NCI-H460 (cell line): ENCODE data around the gene TMCC3. TPM values are rescaled to one million over a fixed set of nuclear protein-coding genes. Genes with fewer than 3 reads are reported as not detected.

ENCODE experiments used
- DNase-seq: peaks from one replicate; pipeline ENCODE4 v3.0.0-alpha.2; 2016; ENCODE audit warnings: low read depth; ENCODE audit errors: extremely low read depth
- total RNA-seq: library from RNA; depleted of rRNA; stranded (reverse); fragments of >200 nt; shearing (Covaris generic); gene quantifications from 2 replicates; pipeline ENCODE4 v1.2.3, GENCODE V29; 2014

The TMCC3 gene
- total RNA-seq, 1 experiment from 2014 or later: not detected

GRCh38 chr12:94674051-94674451, 23.7 kb upstream of the TMCC3 start:
- DNase-seq: no peak

GRCh38 chr12:94673496-94673895, 23.1 kb upstream of the TMCC3 start:
- no peak for DNase-seq

GRCh38 chr12:94671917-94672316, 21.6 kb upstream of the TMCC3 start:
- no peak for DNase-seq

DNA sequence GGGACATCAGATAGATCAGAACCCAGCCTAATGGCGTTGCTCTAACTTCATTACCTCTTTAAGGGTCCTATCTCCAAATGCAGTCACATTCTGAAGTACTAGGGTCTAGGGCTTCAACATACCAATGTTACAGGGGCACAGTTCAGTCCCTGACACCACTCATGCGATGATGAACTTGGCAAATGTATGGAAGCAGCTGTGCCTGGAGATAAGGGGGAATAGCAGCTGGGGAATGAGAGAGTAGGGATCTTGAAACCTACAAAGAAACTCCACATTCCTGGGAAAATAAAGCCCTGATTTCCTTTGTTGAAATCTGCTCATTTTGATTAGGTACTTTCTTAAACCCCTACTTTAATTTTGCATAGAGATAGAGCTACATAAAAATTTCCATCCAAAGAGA, 20.5 kb upstream of the TMCC3 start:
- DNase-seq: no peak

GRCh38 chr12:94670075-94670474, 19.7 kb upstream of the TMCC3 start:
- no peak for DNase-seq

DNA sequence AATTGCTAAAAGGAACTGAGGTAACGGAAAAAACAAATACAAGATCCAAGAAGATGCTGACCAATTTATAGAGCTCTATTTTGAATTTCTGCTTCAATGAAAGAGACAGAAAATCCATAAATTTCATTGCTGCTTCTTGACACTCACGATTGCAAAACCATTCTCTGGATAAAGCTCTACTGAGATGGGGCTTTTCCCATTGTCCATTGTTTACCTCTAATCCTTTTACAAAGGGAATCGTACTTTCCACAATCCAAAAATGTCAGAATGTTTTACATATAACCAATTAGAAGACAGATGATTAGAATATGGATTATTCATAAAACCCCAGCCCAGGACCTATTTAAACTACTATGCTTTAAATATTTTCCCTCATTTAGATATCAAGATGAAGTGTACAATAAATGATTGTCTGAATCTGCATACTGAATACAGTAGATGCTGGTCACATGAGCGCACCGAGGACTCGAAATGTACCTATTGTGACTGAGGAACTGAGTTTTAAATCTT, 16.7 kb upstream of the TMCC3 start:
- DNase-seq: no peak

- DNase-seq: no peak
Observed at GRCh38 chr12:94666158-94666557, 15.8 kb upstream of the TMCC3 start.

GRCh38 chr12:94663702-94664101, 13.3 kb upstream of the TMCC3 start:
- no peak for DNase-seq

- DNase-seq: no peak
Observed at GRCh38 chr12:94663071-94663470, 12.7 kb upstream of the TMCC3 start.

DNA sequence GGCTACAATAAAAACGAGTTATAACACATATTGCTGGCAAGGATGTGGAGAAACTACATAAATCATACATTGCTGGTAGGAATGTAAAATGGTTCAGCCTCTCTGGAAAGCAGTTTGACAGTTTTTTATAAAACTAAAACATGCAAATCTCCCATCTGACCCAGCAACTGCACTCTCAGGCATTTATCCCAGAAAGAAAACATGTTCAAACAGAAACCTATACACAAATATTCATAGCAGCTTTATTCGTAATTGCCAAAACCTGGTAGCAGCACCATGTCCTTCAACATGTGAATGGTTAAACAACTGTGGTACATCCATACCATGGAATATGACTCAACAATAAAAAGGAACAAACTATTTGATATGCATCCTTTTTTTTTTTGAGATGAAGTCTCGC, 10.1 kb upstream of the TMCC3 start:
- no peak for DNase-seq

- DNase-seq: no peak
Observed at GRCh38 chr12:94659346-94659930, 9.1 kb upstream of the TMCC3 start.

GRCh38 chr12:94658931-94659330, 8.6 kb upstream of the TMCC3 start:
- no peak for DNase-seq

DNA sequence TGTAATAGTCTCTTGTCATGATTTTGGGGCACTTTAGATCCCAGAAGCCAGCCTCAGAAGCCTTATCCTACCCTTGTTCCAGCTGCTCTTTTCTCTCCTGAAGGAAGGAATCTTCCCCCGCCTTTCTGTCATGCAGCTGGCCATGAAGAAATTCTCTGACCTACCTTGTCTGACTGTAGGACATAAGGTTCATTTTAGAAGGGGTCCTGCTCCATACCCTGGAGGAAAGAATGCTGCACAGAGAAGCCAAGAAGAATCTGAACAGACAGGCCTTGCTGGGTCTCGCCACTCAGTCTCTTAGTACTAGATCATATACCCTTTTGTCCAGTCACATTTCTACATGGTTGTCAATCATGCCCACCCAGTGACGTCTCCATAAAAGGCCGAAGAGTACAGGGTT, 6.2 kb upstream of the TMCC3 start:
- DNase-seq: no peak

- DNase-seq: no peak
Observed at GRCh38 chr12:94649349-94650142, 811 bp downstream of the TMCC3 start.

DNA sequence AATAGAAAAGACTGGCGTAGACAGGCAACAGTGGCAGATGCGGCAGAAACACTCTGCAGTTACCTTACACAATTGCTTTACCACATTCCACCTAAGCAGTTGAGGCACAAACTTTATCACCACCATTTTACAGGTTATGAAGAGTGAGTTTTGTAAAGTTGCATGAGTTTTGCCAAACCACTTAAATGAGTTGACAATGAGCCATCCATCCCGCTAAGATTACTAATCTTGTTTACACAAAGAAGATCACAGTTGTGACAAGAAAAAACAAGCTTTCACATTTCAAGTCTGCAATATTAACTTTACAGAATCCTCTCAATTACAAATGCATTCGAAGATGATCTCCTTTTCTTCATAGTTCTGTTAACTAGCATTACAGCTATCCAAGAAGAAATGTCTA, 1.8 kb downstream of the TMCC3 start:
- no peak for DNase-seq

DNA sequence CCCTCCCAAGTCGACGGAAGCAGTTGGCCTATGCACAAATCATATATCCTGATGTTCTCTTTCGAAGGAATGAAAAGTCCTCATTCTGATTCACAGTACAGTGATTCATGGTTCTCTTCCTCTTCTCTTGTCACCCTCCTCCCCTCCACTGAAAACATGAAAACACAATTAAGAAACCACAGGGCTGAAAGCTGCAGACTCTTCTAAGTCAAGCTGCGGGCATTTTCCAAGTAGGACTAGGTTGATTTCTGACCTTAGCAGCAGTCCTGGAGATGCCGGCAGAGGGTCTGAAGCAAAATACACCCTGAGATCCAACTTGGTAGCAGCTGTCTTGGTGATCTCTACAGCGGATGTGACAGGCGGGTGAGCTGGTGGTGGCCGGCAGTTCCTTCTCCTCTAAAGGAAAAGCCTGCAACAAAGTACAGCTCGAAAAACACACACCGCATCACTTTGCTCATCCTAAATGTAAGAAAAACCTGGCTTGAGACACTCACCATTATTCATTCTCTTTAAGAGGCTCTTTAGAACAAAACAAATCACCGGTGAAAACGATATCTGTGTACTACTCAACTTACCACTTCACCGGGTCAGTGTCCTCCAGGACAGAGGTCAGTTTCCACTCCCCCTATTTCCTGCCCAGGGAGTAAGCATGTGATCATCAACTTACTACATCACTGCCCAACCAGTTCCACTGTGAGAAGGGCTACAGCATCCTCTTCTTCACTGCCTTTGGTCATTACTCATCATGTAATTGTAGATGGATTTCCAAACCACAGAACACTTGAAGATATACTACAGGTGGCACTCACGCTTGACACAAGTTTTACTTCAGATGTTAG, 6.0 kb downstream of the TMCC3 start:
- no peak for DNase-seq

GRCh38 chr12:94643606-94644005, 6.8 kb downstream of the TMCC3 start:
- no peak for DNase-seq

DNA sequence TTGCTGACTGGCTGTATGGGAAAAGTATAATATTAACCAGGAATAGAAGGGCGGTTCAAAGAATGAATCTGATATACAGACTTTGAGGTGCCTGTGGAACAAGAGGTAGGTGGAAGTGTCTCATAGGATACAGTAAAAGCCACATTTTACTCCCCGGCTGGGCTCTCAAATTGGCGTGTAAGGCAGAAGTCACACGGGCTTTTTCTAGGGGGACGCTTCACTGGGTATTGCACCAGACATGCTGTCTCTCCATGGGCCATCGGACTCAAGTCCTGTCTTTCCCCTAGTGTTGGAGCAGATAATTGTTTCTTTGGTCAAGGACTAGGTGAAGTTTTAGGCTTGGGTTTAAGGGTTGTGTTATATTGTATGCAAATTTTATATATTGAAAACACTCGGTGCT, 9.1 kb downstream of the TMCC3 start:
- DNase-seq: no peak

DNA sequence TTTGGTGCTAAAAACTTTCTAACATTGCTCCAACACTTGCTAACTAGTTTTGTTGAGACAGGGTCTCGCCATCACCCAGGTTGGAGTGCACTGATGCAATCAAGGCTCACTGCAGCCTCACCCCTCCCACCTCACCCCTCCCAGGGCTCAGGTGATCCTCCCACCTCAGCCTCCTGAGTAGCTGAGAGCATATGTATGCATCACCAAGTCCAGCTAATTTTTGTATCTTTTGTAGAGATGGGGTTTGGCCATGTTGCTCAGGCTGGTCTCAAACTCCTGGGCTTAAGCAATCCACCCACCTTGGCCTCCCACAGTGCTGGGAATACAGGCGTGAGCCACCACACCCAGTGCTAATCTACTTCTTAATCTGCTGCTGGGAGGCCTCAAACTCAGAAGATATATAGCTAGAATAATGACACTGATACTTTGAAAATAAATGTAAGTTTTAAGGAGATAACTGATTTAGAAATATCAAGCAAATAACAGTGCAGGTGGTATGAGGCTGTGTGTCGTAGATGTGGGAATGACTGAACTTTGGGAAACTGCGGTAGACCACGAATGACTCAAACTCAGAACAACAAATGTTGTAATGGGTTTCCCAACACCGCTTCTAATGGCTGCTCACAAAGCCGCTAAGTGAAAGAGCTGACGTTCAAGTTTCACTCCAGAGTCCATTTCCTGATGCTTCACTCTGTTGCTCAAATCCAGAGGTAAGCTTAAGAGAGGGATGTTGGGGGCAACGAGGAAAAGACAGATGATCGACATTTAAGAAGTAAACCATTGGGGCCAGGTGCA, 10.0 kb downstream of the TMCC3 start:
- DNase-seq: no peak

DNA sequence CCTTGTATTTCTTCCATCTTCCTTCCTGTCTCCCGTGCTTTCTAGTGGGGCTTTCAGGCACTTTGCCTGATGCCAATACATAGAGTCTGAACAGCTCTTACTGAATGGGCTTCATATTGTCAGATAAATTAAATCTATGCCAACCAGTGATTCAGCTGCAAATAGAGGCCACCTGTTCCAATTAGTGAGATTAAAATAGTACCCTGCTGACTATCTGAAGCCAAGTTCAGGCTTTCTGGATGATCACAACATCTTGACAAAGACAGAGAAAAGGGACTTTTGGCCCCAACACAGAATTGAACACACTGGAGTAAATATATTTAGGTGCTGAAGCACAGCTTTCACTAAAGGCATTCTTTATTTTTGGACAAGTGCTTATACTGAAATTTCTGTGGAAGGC, 11.8 kb downstream of the TMCC3 start:
- no peak for DNase-seq
